GM23338 (cell line): Measurements from ENCODE around the gene IKZF1. TPM values are rescaled to one million over a fixed set of nuclear protein-coding genes. Genes with fewer than 3 reads are reported as not detected.

Experiments used
- CREB1 ChIP-seq: fragments of 250-450 bp; sonication (Bioruptor Pico); IDR thresholded peaks from 2 replicates; pipeline ENCODE4 v1.5.0; 2020; ENCODE audit warnings: low read depth, mild to moderate bottlenecking, moderate library complexity
- EZH2 ChIP-seq: fragments of 200-600 bp; sonication (generic); IDR thresholded peaks from one replicate; pipeline ENCODE4 v1.8.0; 2017; ENCODE audit warnings: antibody characterized with exemption, mild to moderate bottlenecking, low read depth; ENCODE audit not compliant: unreplicated experiment
- EZH2phosphoT487 ChIP-seq: fragments of 200-600 bp; sonication (generic); IDR thresholded peaks from one replicate; pipeline ENCODE4 v1.8.1; 2018; ENCODE audit warnings: antibody characterized with exemption; ENCODE audit not compliant: unreplicated experiment
- POLR2AphosphoS5 ChIP-seq: IDR thresholded peaks from 2 replicates; pipeline ENCODE4 v1.6.1; 2016; ENCODE audit warnings: antibody characterized with exemption, low read depth
- STAT1 ChIP-seq: IDR thresholded peaks from one replicate; pipeline ENCODE4 v1.6.1; 2016; ENCODE audit warnings: antibody characterized with exemption; ENCODE audit not compliant: unreplicated experiment
- ZNF331 ChIP-seq: fragments of 250-450 bp; sonication (Bioruptor Pico); IDR thresholded peaks from 2 replicates; pipeline ENCODE4 v1.5.0; 2020; ENCODE audit warnings: low read depth, mild to moderate bottlenecking, moderate library complexity
- ZNF462 ChIP-seq: fragments of 250-450 bp; sonication (Bioruptor Pico); IDR thresholded peaks from 2 replicates; pipeline ENCODE4 v1.5.0; 2020; ENCODE audit warnings: mild to moderate bottlenecking, moderate library complexity
- polyA plus RNA-seq: library from polyadenylated mRNA; unstranded; fragments of >200 nt; fragmentation: Nextera tagmentation; extraction: Ambion mirVana; gene quantifications from 2 replicates; pipeline ENCODE4 v1.2.1, GENCODE V29; 2016
- total RNA-seq: library from RNA; depleted of rRNA; stranded (reverse); fragments of >200 nt; shearing (Covaris generic); gene quantifications from 2 replicates; pipeline ENCODE4 v1.2.3, GENCODE V29; 2014
- TF ChIP-seq, protein P1 (sequence below), 2 experiments: fragments of 200-600 bp in 1 of 2; sonication (generic) in 1 of 2; conservative IDR thresholded peaks; 2 replicates each; pipeline versions ENCODE4 v1.5.1 to v1.6.1; 2016 to 2017; ENCODE audit warnings: antibody characterized with exemption in 2 of 2, low read depth in 2 of 2, mild to moderate bottlenecking in 2 of 2, moderate library complexity in 1 of 2
- TF ChIP-seq, protein P2 (sequence below): IDR thresholded peaks from 2 replicates; pipeline ENCODE4 v1.6.1; 2016; ENCODE audit warnings: antibody characterized with exemption

IKZF1 gene
- total and polyA plus RNA-seq, 2 experiments from 2014 or later, result 0.57 to 1.8 TPM

DNA sequence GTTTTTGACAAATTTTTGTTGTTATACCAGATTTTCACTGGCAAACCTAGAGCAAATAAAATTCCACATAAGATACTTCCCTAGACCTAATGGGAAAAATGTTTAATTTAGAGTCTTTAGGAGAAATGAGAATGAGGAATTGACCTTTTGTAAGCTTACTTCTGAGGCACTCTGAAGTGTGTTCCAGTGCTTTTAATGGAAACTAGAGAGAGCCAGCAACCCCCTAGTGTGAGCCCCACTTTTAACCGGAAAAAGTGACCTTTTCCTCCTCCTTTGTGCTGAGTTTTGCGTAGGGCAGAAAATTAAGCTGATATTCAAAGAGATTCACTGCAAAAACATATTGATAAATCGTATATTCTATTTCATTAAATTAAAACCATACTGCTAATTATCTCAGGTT, 5.2 kb downstream of the IKZF1 start (continued):
- TF ChIP-seq ZNF462 (CRISPR knock-in tag), result no peak
- no peak for TF ChIP-seq STAT1
- no peak for TF ChIP-seq CREB1 (CRISPR knock-in tag)
- TF ChIP-seq, protein P1, sequence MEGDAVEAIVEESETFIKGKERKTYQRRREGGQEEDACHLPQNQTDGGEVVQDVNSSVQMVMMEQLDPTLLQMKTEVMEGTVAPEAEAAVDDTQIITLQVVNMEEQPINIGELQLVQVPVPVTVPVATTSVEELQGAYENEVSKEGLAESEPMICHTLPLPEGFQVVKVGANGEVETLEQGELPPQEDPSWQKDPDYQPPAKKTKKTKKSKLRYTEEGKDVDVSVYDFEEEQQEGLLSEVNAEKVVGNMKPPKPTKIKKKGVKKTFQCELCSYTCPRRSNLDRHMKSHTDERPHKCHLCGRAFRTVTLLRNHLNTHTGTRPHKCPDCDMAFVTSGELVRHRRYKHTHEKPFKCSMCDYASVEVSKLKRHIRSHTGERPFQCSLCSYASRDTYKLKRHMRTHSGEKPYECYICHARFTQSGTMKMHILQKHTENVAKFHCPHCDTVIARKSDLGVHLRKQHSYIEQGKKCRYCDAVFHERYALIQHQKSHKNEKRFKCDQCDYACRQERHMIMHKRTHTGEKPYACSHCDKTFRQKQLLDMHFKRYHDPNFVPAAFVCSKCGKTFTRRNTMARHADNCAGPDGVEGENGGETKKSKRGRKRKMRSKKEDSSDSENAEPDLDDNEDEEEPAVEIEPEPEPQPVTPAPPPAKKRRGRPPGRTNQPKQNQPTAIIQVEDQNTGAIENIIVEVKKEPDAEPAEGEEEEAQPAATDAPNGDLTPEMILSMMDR (conservative IDR thresholded peaks at IDR 0.05; ENCODE audit: low read depth in 2 of 2), result no peak
- TF ChIP-seq EZH2phosphoT487, result no peak
- no peak for TF ChIP-seq ZNF331 (CRISPR knock-in tag)
- TF ChIP-seq EZH2, result no peak
- TF ChIP-seq, protein P2, sequence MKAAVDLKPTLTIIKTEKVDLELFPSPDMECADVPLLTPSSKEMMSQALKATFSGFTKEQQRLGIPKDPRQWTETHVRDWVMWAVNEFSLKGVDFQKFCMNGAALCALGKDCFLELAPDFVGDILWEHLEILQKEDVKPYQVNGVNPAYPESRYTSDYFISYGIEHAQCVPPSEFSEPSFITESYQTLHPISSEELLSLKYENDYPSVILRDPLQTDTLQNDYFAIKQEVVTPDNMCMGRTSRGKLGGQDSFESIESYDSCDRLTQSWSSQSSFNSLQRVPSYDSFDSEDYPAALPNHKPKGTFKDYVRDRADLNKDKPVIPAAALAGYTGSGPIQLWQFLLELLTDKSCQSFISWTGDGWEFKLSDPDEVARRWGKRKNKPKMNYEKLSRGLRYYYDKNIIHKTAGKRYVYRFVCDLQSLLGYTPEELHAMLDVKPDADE, result no peak
- TF ChIP-seq POLR2AphosphoS5, result no peak
